H1 (cell line): ENCODE results near the gene USP26. TPM values are rescaled to one million over a fixed set of nuclear protein-coding genes. Genes with fewer than 3 reads are reported as not detected.
A peak's percentile ranks its signal among the peaks of the same experiment; 100 is the strongest.

Experiments used
- CTCF ChIA-PET: fragments of 300-600 bp; sonication (Branson Sonifier 250); formaldehyde crosslinking; loops from one replicate; lab custom pipeline; 2021; ENCODE audit not compliant: partially characterized antibody; lab: Charles Lee
- POLR2A ChIA-PET: fragments of 300-600 bp; sonication (Branson Sonifier 250); formaldehyde crosslinking; loops from one replicate; lab custom pipeline; 2021; ENCODE audit warnings: inconsistent platforms; ENCODE audit not compliant: partially characterized antibody; lab: Charles Lee
- DNase-seq, 2 experiments: peaks; one replicate each; pipeline versions ENCODE4 v3.0.0 to v3.0.0-alpha.2; 2010 to 2022; ENCODE audit warnings: low spot score in 2 of 2, low read depth in 1 of 2, mixed read lengths in 1 of 2
- FAIRE-seq: peaks from 2 replicates; lab custom pipeline; 2011; peaks lifted over from hg19 to GRCh38; lab: Jason Lieb, UNC
- H2AFZ ChIP-seq: 2 replicates; pipeline ENCODE4 v1.8.1; 2012; ENCODE audit warnings: low read length, inconsistent platforms
- H2AK5ac ChIP-seq: 2 replicates; pipeline ENCODE4 v1.6.1; 2013; ENCODE audit warnings: low read depth, low read length
- H2BK120ac ChIP-seq: replicated peaks from 2 replicates; pipeline ENCODE3; 2013; ENCODE audit warnings: low read depth, low read length, inconsistent platforms
- H2BK12ac ChIP-seq: 2 replicates; pipeline ENCODE4 v1.6.1; 2013; ENCODE audit warnings: low read depth, low read length
- H2BK15ac ChIP-seq: 2 replicates; pipeline ENCODE4 v1.6.1; 2013; ENCODE audit warnings: low read length
- H2BK20ac ChIP-seq: 2 replicates; pipeline ENCODE4 v1.6.1; 2013; ENCODE audit warnings: low read length
- H2BK5ac ChIP-seq: 2 replicates; pipeline ENCODE4 v1.6.1; 2013; ENCODE audit warnings: low read depth, low read length
- H3K14ac ChIP-seq: 2 replicates; pipeline ENCODE4 v1.6.1; 2013; ENCODE audit warnings: inconsistent platforms; ENCODE audit not compliant: insufficient read length
- H3K18ac ChIP-seq: 2 replicates; pipeline ENCODE4 v1.6.1; 2013; ENCODE audit warnings: low read length; ENCODE audit errors: extremely low read depth
- H3K23ac ChIP-seq: 2 replicates; pipeline ENCODE4 v1.6.1; 2013; ENCODE audit warnings: inconsistent platforms; ENCODE audit not compliant: insufficient read length
- H3K23me2 ChIP-seq: 2 replicates; pipeline ENCODE4 v1.6.1; 2013; ENCODE audit warnings: low read depth, low read length
- H3K27ac ChIP-seq: 2 replicates; pipeline ENCODE4 v1.6.1; 2011; ENCODE audit warnings: low read depth, low read length, inconsistent platforms
- H3K27me3 ChIP-seq, 4 experiments: replicated peaks in 1 of 4; 1 replicate in 1 of 4; 2 replicates in 3 of 4; pipeline versions ENCODE4 v1.6.1 to v1.8.1; 2011 to 2013; ENCODE audit warnings: low read length in 3 of 4, mild to moderate bottlenecking in 3 of 4, inconsistent platforms in 2 of 4, mixed read lengths in 2 of 4, moderate library complexity in 1 of 4; ENCODE audit not compliant: control insufficient read depth in 3 of 4, insufficient read depth in 3 of 4; ENCODE audit errors: extremely low read depth in 1 of 4
- H3K36me3 ChIP-seq, 4 experiments: 2 replicates each; pipeline versions ENCODE4 v1.6.1 to v1.8.1; 2011 to 2013; ENCODE audit warnings: mild to moderate bottlenecking in 4 of 4, low read length in 3 of 4, moderate library complexity in 2 of 4, control low read depth in 1 of 4, inconsistent platforms in 1 of 4; ENCODE audit not compliant: insufficient read depth in 4 of 4, control insufficient read depth in 2 of 4
- H3K4ac ChIP-seq: replicated peaks from 2 replicates; pipeline ENCODE3; 2013; ENCODE audit warnings: low read length, low read depth, mixed read lengths, inconsistent platforms; ENCODE audit not compliant: insufficient read length
- H3K4me1 ChIP-seq, 4 experiments: replicated peaks in 1 of 4; 1 replicate in 1 of 4; 2 replicates in 3 of 4; pipeline versions ENCODE4 v1.6.1 to v1.8.1; 2011 to 2013; ENCODE audit warnings: low read length in 3 of 4, inconsistent platforms in 2 of 4, mixed read lengths in 1 of 4; ENCODE audit not compliant: insufficient read depth in 4 of 4, control insufficient read depth in 3 of 4
- H3K4me2 ChIP-seq, 2 experiments: 2 replicates each; pipeline versions ENCODE4 v1.6.1 to v1.8.1; 2011 to 2013; ENCODE audit warnings: low read depth in 2 of 2, low read length in 2 of 2, control low read depth in 1 of 2, inconsistent platforms in 1 of 2, mild to moderate bottlenecking in 1 of 2; ENCODE audit not compliant: insufficient read depth in 1 of 2
- H3K4me3 ChIP-seq, 4 experiments: fragments of 200-600, 300-600 bp in 1 of 4; sonication (generic), shearing (Covaris generic), sonication (Bioruptor Twin) in 1 of 4; 2 replicates each; pipeline versions ENCODE4 v1.5.1 to v1.8.1; 2011 to 2016; ENCODE audit warnings: low read length in 4 of 4, low read depth in 3 of 4, control low read depth in 2 of 4, inconsistent platforms in 2 of 4, mild to moderate bottlenecking in 2 of 4, mixed read lengths in 1 of 4, moderate library complexity in 1 of 4; ENCODE audit not compliant: insufficient read depth in 2 of 4; ENCODE audit errors: extremely low read depth in 1 of 4
- H3K56ac ChIP-seq: replicated peaks from 2 replicates; pipeline ENCODE3; 2013; ENCODE audit warnings: low read depth, mild to moderate bottlenecking, mixed read lengths, low read length, inconsistent platforms; ENCODE audit not compliant: insufficient read length
- H3K79me1 ChIP-seq: 2 replicates; pipeline ENCODE4 v1.6.1; 2013; ENCODE audit warnings: low read depth, low read length, control low read depth
- H3K79me2 ChIP-seq, 2 experiments: 2 replicates each; pipeline versions ENCODE4 v1.6.1 to v1.8.1; 2012 to 2013; ENCODE audit warnings: low read length in 2 of 2, mild to moderate bottlenecking in 2 of 2, inconsistent platforms in 1 of 2; ENCODE audit not compliant: insufficient read depth in 2 of 2, control insufficient read depth in 1 of 2
- H3K9ac ChIP-seq, 4 experiments: replicated peaks in 1 of 4; 1 replicate in 1 of 4; 2 replicates in 3 of 4; pipeline versions ENCODE4 v1.6.1 to v1.8.1; 2011 to 2013; ENCODE audit warnings: low read depth in 3 of 4, low read length in 3 of 4, control low read depth in 2 of 4, mild to moderate bottlenecking in 2 of 4, moderate library complexity in 2 of 4, inconsistent platforms in 1 of 4; ENCODE audit errors: extremely low read depth in 1 of 4
- H3K9me3 ChIP-seq, 2 experiments: 2 replicates each; pipeline versions ENCODE4 v1.6.1 to v1.8.1; 2012 to 2013; ENCODE audit warnings: mild to moderate bottlenecking in 2 of 2, moderate library complexity in 2 of 2, control low read depth in 1 of 2, inconsistent platforms in 1 of 2, low read depth in 1 of 2, low read length in 1 of 2, mixed read lengths in 1 of 2; ENCODE audit not compliant: insufficient read depth in 2 of 2
- H4K20me1 ChIP-seq, 2 experiments: replicated peaks in 1 of 2; 2 replicates each; pipeline versions ENCODE3 to v1.8.1; 2011 to 2013; ENCODE audit warnings: inconsistent platforms in 2 of 2, low read length in 2 of 2, mild to moderate bottlenecking in 1 of 2; ENCODE audit not compliant: insufficient read depth in 2 of 2, control insufficient read depth in 1 of 2
- H4K5ac ChIP-seq: 2 replicates; pipeline ENCODE4 v1.6.1; 2013; ENCODE audit warnings: low read length, low read depth, mixed read lengths, inconsistent platforms; ENCODE audit not compliant: insufficient read length
- H4K8ac ChIP-seq: 2 replicates; pipeline ENCODE4 v1.8.0; 2013; ENCODE audit warnings: mild to moderate bottlenecking, moderate library complexity, low read length, inconsistent platforms; ENCODE audit not compliant: insufficient read depth; ENCODE audit errors: extremely low read depth
- H4K91ac ChIP-seq: replicated peaks from 2 replicates; pipeline ENCODE3; 2013; ENCODE audit warnings: low read length, mixed read lengths, inconsistent platforms; ENCODE audit not compliant: insufficient read length
- ASH2L ChIP-seq: fragments of 200-600, 300-600 bp; sonication (generic); IDR thresholded peaks from one replicate; pipeline ENCODE4 v1.7.1; 2017; ENCODE audit warnings: low read length
- BACH1 ChIP-seq: IDR thresholded peaks from 2 replicates; pipeline ENCODE4 v1.6.1; 2012; ENCODE audit warnings: low read length, improper control_type of control experiment
- EGR1 ChIP-seq: IDR thresholded peaks from 2 replicates; pipeline ENCODE4 v1.6.1; 2011; ENCODE audit warnings: low read depth, low read length, borderline replicate concordance
- HDAC2 ChIP-seq, 2 experiments: fragments of 300-600 bp in 1 of 2; sonication (generic) in 1 of 2; IDR thresholded peaks; 2 replicates each; pipeline ENCODE4 v1.6.1; 2011 to 2012; ENCODE audit warnings: low read depth in 2 of 2, low read length in 2 of 2, mild to moderate bottlenecking in 2 of 2, moderate library complexity in 2 of 2, borderline replicate concordance in 1 of 2, inconsistent platforms in 1 of 2
- MAFK ChIP-seq: IDR thresholded peaks from 2 replicates; pipeline ENCODE4 v1.6.1; 2012; ENCODE audit warnings: low read depth, mild to moderate bottlenecking, improper control_type of control experiment, low read length
- PHF8 ChIP-seq: fragments of 200-600 bp; sonication (generic); conservative IDR thresholded peaks from 2 replicates; pipeline ENCODE4 v1.7.1; 2012; ENCODE audit warnings: low read depth, mild to moderate bottlenecking, inconsistent platforms, low read length, moderate library complexity
- POU5F1 ChIP-seq: IDR thresholded peaks from 2 replicates; pipeline ENCODE4 v1.6.1; 2011; ENCODE audit warnings: low read depth, mild to moderate bottlenecking, low read length, moderate library complexity
- RAD21 ChIP-seq, 2 experiments: IDR thresholded peaks in 1 of 2; conservative IDR thresholded peaks in 1 of 2; 2 replicates each; pipeline ENCODE4 v1.6.1; 2011; ENCODE audit warnings: low read depth in 2 of 2, low read length in 2 of 2, improper control_type of control experiment in 1 of 2, inconsistent platforms in 1 of 2, mild to moderate bottlenecking in 1 of 2, moderate library complexity in 1 of 2
- SRF ChIP-seq: IDR thresholded peaks from 2 replicates; pipeline ENCODE4 v1.6.1; 2011; ENCODE audit warnings: mild to moderate bottlenecking, low read depth, low read length, moderate library complexity
- ZNF274 ChIP-seq: IDR thresholded peaks from 2 replicates; pipeline ENCODE4 v1.7.0; 2012; ENCODE audit warnings: low read length, borderline replicate concordance; ENCODE audit errors: extremely low read depth
- WGBS, 2 experiments: shearing (Covaris generic) in 1 of 2; methylation state at CpG; one replicate each; pipeline versions ENCODE4 v1.1.6 to v1.1.7; 2013 to 2015; ENCODE audit warnings: low lambda C conversion rate in 2 of 2, mixed read lengths in 2 of 2, inconsistent platforms in 1 of 2, low coverage in 1 of 2, missing lambda C conversion rate in 1 of 2; ENCODE audit not compliant: insufficient replicate concordance in 2 of 2, insufficient coverage in 1 of 2, insufficient read length in 1 of 2; ENCODE audit errors: extremely low coverage in 1 of 2, missing lambda C conversion rate in 1 of 2; 5-methylcytosine and 5-hydroxymethylcytosine counted together
- polyA plus RNA-seq, 7 experiments: library from polyadenylated mRNA; depleted of rRNA in 3 of 7; stranded (reverse) in 5 of 7; unstranded in 2 of 7; fragments of >200 nt in 5 of 7; fragments of 200-250 nt in 2 of 7; gene quantifications; 1 replicate in 5 of 7; 2 replicates in 1 of 7; 4 replicates in 1 of 7; pipeline versions ENCODE4 v1.2.1 to v1.2.3, GENCODE V29; 2011 to 2013; ENCODE audit warnings: missing spikeins in 2 of 7, mixed read lengths in 2 of 7
- total RNA-seq: library from RNA; stranded (reverse); fragmentation: NEBNext Ultra II Directional; extraction: Animal tissue kit (Norgen Biotek cat#: 25700); gene quantifications from 2 replicates; pipeline ENCODE4 v1.2.1, GENCODE V29; 2021
- TF ChIP-seq, protein P1 (sequence below): IDR thresholded peaks from 2 replicates; pipeline ENCODE4 v1.6.1; 2012; ENCODE audit warnings: inconsistent platforms

Gene USP26
- total and polyA plus RNA-seq, 2 of the 8 experiments (the other 6 are each of a cell fraction or from before 2014, with no cell fraction given): not detected

DNA sequence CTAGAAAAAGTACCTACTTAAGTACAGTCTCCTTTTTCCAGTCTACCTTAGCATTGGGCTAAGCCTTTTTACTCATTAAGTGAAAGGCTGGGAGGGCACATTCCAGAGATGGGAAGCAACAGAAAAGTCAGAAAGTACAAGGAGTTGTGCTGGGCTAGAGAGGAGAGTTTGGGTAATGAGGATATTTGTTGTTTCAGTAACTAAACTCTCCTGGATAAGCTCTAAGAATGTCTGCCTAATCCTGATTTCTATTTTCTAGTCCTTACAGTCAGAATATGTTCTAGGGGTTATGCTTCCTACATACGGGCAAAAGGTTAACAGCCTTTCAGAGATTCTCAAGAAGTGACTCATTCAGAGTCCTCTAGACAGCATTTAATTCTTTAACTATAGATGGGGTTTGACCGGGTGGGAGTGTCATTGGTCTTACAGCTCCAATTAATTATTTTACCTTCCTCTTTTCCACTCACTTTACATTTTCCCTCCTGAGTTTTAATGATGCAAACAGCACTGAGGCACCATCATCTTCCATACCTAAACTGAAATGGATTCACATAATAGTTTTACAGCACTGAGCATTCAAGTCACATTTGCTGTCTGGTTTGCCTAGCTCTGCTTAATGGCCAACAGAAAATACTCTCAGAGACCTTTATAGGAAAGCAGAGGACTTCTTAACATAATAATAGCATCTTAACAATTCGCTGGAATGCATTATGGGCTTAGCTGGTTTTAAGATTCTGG lies 42.9 kb downstream of the USP26 start:
- no peak overlapping the region for H3K4ac ChIP-seq
- no peaks in the 10 kb centered on the region for H3K23me2 ChIP-seq
- H3K9me3 ChIP-seq: no peaks in the 10 kb centered on the region
- no peak overlapping the region for H2AK5ac ChIP-seq
- H3K79me2 ChIP-seq: no peaks in the 10 kb centered on the region
- H3K14ac ChIP-seq: no peak overlapping the region
- no peak overlapping the region for H3K23ac ChIP-seq
- H4K91ac ChIP-seq: no peak overlapping the region
- H3K27me3 ChIP-seq: no peaks in the 10 kb centered on the region
- no peak overlapping the region for H3K9ac ChIP-seq
- H2BK5ac ChIP-seq: no peak overlapping the region
- H2BK120ac ChIP-seq: no peak overlapping the region
- CTCF ChIA-PET: interaction anchor here (1.8 kb wide), 1 partner anchor 49 kb away, joined by 6 read pairs; no protein-coding TSS in a partner anchor
- no peaks in the 10 kb centered on the region for H4K20me1 ChIP-seq
- no peak overlapping the region for H4K8ac ChIP-seq
- no peak overlapping the region for H4K5ac ChIP-seq
- H2BK12ac ChIP-seq: no peak overlapping the region
- no peak overlapping the region; a peak in 1 of 4 replicates for H3K4me2 ChIP-seq
- H3K56ac ChIP-seq: no peak overlapping the region
- H3K4me3 ChIP-seq: no peak overlapping the region
- peaks cover 0 to 3% (median 1%) of the 10 kb centered on the region in 4 experiments; a peak in 2 of 7 replicates for H3K4me1 ChIP-seq
- H3K79me1 ChIP-seq: no peaks in the 10 kb centered on the region
- DNase-seq (no peak), FAIRE-seq (peak; percentile 7)
- no peak overlapping the region for H3K27ac ChIP-seq
- POLR2A ChIA-PET: no interaction called here
- H3K36me3 ChIP-seq: no peaks in the 10 kb centered on the region
- H3K18ac ChIP-seq: no peak overlapping the region
- no peak overlapping the region for H2BK20ac ChIP-seq
- 61% methylated on average over 3 of the region's 3 CpGs; no CpG with 5 or more reads in 1 of the 2 experiments for WGBS, 2 experiments
- H2AFZ ChIP-seq: no peak overlapping the region
- H2BK15ac ChIP-seq: no peak overlapping the region
- TF ChIP-seq POU5F1 (no peak), RAD21 (IDR thresholded peaks at IDR 0.05 in 1 of 2, conservative IDR thresholded peaks at IDR 0.05 in 1 of 2; ENCODE audit: low read depth in 2 of 2, low read length in 2 of 2) (no peak), ZNF274 (no peak), MAFK (no peak), EGR1 (no peak), ASH2L (no peak), BACH1 (no peak), HDAC2 (IDR thresholded peaks at IDR 0.05; ENCODE audit: borderline replicate concordance in 1 of 2, low read depth in 2 of 2, low read length in 2 of 2) (no peak), PHF8 (no peak), SRF (no peak)
- TF ChIP-seq, protein P1, sequence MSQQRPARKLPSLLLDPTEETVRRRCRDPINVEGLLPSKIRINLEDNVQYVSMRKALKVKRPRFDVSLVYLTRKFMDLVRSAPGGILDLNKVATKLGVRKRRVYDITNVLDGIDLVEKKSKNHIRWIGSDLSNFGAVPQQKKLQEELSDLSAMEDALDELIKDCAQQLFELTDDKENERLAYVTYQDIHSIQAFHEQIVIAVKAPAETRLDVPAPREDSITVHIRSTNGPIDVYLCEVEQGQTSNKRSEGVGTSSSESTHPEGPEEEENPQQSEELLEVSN: no peak
